Activated CD4-positive, alpha-beta T cell treated with anti-CD3 and anti-CD28 coated beads for 36 hours (primary cell): Measurements from ENCODE around the gene OR10G3. TPM values are rescaled to one million over a fixed set of nuclear protein-coding genes. Genes with fewer than 3 reads are reported as not detected.
"Not testable (repeated sequence)": the region's sequence is repeated elsewhere in the genome, so short reads cannot be mapped to it uniquely, and the experiment has no call there.

Experiments
- ATAC-seq: fragments of 200-7000 bp; cut with Tn5 transposase; one replicate; pipeline ENCODE4 v1.10.0; 2021; ENCODE audit warnings: mild to moderate bottlenecking, moderate library complexity
- CTCF ChIA-PET: fragments of 350-600 bp; sonication (Branson Sonifier 250); formaldehyde crosslinking; loops from one replicate; lab custom pipeline; 2021; ENCODE audit warnings: antibody characterized with exemption; lab: Charles Lee
- POLR2A ChIA-PET: fragments of 350-600 bp; sonication (Branson Sonifier 250); formaldehyde crosslinking; loops from one replicate; lab custom pipeline; 2021; ENCODE audit warnings: antibody characterized with exemption, inconsistent platforms; lab: Charles Lee
- DNase-seq: peaks from one replicate; pipeline ENCODE4 v3.0.0-alpha.2; 2020
- H3K27ac Mint-ChIP-seq: one replicate; pipeline ENCODE4 v1.8.0; 2021; ENCODE audit warnings: mixed read lengths
- H3K27me3 Mint-ChIP-seq: one replicate; pipeline ENCODE4 v1.8.0; 2021; ENCODE audit warnings: mixed read lengths
- H3K36me3 Mint-ChIP-seq: one replicate; pipeline ENCODE4 v1.8.0; 2021; ENCODE audit warnings: low read depth, mixed read lengths
- H3K4me1 Mint-ChIP-seq: one replicate; pipeline ENCODE4 v1.8.0; 2021; ENCODE audit warnings: mixed read lengths
- H3K4me3 Mint-ChIP-seq: one replicate; pipeline ENCODE4 v1.8.0; 2021; ENCODE audit warnings: mild to moderate bottlenecking, moderate library complexity, mixed read lengths
- H3K9me3 Mint-ChIP-seq: one replicate; pipeline ENCODE4 v1.8.0; 2021; ENCODE audit warnings: low read depth, mixed read lengths
- intact Hi-C, 2 experiments: fragments of 100-400 bp; cut with DNase I in 1 of 2; cut with micrococcal nuclease in 1 of 2; formaldehyde crosslinking; loops; one replicate each; pipeline versions ENCODE4 v1.14.2 to v1.15.1; 2022 to 2024; cut with DNase I, micrococcal nuclease
- total RNA-seq, 2 experiments: library from RNA; stranded (reverse); gene quantifications; one replicate each; pipeline ENCODE4 v1.2.3, GENCODE V29; 2021

Gene OR10G3
- total RNA-seq: not detected

GRCh38 chr14:21579976-21580375 lies at the start of gene OR10G3:
TSS of gene OR10G3 (minus strand) at chr14:21580076. CDS start at chr14:21570744, 9,332 bp downstream.
- Mint-ChIP-seq H3K27me3 (peaks cover 2% of the 10 kb centered on the region), H3K27ac (no peak within 1 kb of the TSS), H3K36me3 (no peaks in the 10 kb centered on the region), H3K9me3 (no peaks in the 10 kb centered on the region), H3K4me3 (no peak within 1 kb of the TSS), H3K4me1 (no peaks in the 10 kb centered on the region)
- ATAC-seq: no peak
- ChIA-PET CTCF (interaction anchor here (0.7 to 1.2 kb wide), 4 partner anchors 10 to 131 kb away, joined by 3 read pairs; no protein-coding TSS in a partner anchor), POLR2A (interaction anchor here (0.6 kb wide), 1 partner anchor 61 kb away, joined by 4 read pairs; no protein-coding TSS in a partner anchor)
- no peak for DNase-seq
- intact Hi-C loops: no loop called here

- ATAC-seq (no peak), DNase-seq (no peak)
- Mint-ChIP-seq H3K4me3 (no peak overlapping the region), H3K36me3 (no peaks in the 10 kb centered on the region), H3K4me1 (no peaks in the 10 kb centered on the region), H3K27ac (no peak overlapping the region), H3K27me3 (peaks cover 10% of the 10 kb centered on the region), H3K9me3 (no peaks in the 10 kb centered on the region)
- CTCF ChIA-PET: interaction anchor here (0.6 kb wide), 1 partner anchor 254 kb away, joined by 3 read pairs; no protein-coding TSS in a partner anchor
- intact Hi-C loops: no loop called here
- POLR2A ChIA-PET: no interaction called here
Observed at GRCh38 chr14:21626491-21627230, 46.8 kb upstream of the OR10G3 start.

- ChIA-PET CTCF (no interaction called here), POLR2A (no interaction called here)
- no peak overlapping the region for H3K27ac Mint-ChIP-seq
- H3K36me3 Mint-ChIP-seq: no peaks in the 10 kb centered on the region
- no peak for ATAC-seq
- H3K4me3 Mint-ChIP-seq: no peak overlapping the region
- no peak for DNase-seq
- H3K4me1 Mint-ChIP-seq: no peaks in the 10 kb centered on the region
- no peaks in the 10 kb centered on the region for H3K9me3 Mint-ChIP-seq
- intact Hi-C loops: no loop called here
- peaks cover 12% of the 10 kb centered on the region for H3K27me3 Mint-ChIP-seq
Observed at GRCh38 chr14:21617614-21618013, 37.7 kb upstream of the OR10G3 start.

- no peak overlapping the region for H3K4me3 Mint-ChIP-seq
- CTCF ChIA-PET: interaction anchor here (0.7 to 0.8 kb wide), 2 partner anchors 45 to 946 kb away, joined by 3 read pairs; no protein-coding TSS in a partner anchor
Observed at GRCh38 chr14:21614240-21614639, 34.4 kb upstream of the OR10G3 start.

GRCh38 chr14:21612324-21612723 lies 32.4 kb upstream of the OR10G3 start:
- Mint-ChIP-seq H3K27me3 (peaks cover 16% of the 10 kb centered on the region), H3K36me3 (no peaks in the 10 kb centered on the region)
- intact Hi-C loops: no loop called here

More at GRCh38 chr14:21614240-21614639, 34.4 kb upstream of the OR10G3 start:
- Mint-ChIP-seq H3K36me3 (no peaks in the 10 kb centered on the region), H3K27me3 (peaks cover 14% of the 10 kb centered on the region), H3K4me1 (no peaks in the 10 kb centered on the region), H3K27ac (no peak overlapping the region), H3K9me3 (no peaks in the 10 kb centered on the region)
- intact Hi-C loops: no loop called here
- POLR2A ChIA-PET: no interaction called here
- DNase-seq (no peak), ATAC-seq (no peak)

GRCh38 chr14:21602181-21602580 lies 22.3 kb upstream of the OR10G3 start:
- H3K4me3 Mint-ChIP-seq, ATAC-seq, H3K27ac Mint-ChIP-seq, DNase-seq, H3K27me3 Mint-ChIP-seq, H3K9me3 Mint-ChIP-seq, intact Hi-C loops, H3K4me1 Mint-ChIP-seq, CTCF ChIA-PET, H3K36me3 Mint-ChIP-seq, POLR2A ChIA-PET: not testable (repeated sequence)

More at GRCh38 chr14:21612324-21612723, 32.4 kb upstream of the OR10G3 start:
- Mint-ChIP-seq H3K4me3 (no peak overlapping the region), H3K4me1 (no peaks in the 10 kb centered on the region), H3K9me3 (no peaks in the 10 kb centered on the region), H3K27ac (no peak overlapping the region)
- ChIA-PET CTCF (no interaction called here), POLR2A (no interaction called here)
- DNase-seq (no peak), ATAC-seq (no peak)

GRCh38 chr14:21589317-21589716 lies 9.4 kb upstream of the OR10G3 start:
- peaks cover 18% of the 10 kb centered on the region for H3K9me3 Mint-ChIP-seq
- POLR2A ChIA-PET: no interaction called here
- no peak overlapping the region for H3K27ac Mint-ChIP-seq
- H3K4me3 Mint-ChIP-seq: no peak overlapping the region
- DNase-seq: no peak
- intact Hi-C loops: no loop called here
- H3K36me3 Mint-ChIP-seq: peaks cover 4% of the 10 kb centered on the region
- ATAC-seq: no peak
- no peaks in the 10 kb centered on the region for H3K4me1 Mint-ChIP-seq
- CTCF ChIA-PET: no interaction called here
- peaks cover 25% of the 10 kb centered on the region for H3K27me3 Mint-ChIP-seq

GRCh38 chr14:21575661-21576060 lies 4.2 kb downstream of the OR10G3 start:
- intact Hi-C loops: no loop called here
- Mint-ChIP-seq H3K27me3 (peaks cover 6% of the 10 kb centered on the region), H3K36me3 (no peaks in the 10 kb centered on the region), H3K9me3 (no peaks in the 10 kb centered on the region), H3K4me3 (no peak overlapping the region), H3K27ac (no peak overlapping the region), H3K4me1 (no peaks in the 10 kb centered on the region)
- CTCF ChIA-PET: interaction anchor here (0.6 to 1.1 kb wide), 2 partner anchors 19 to 441 kb away, joined by 3 to 5 read pairs; no protein-coding TSS in a partner anchor
- no peak for ATAC-seq
- no peak for DNase-seq
- POLR2A ChIA-PET: no interaction called here

GRCh38 chr14:21572604-21573003 lies 7.3 kb downstream of the OR10G3 start:
- intact Hi-C loops: no loop called here
- Mint-ChIP-seq H3K27me3 (peaks cover 6% of the 10 kb centered on the region), H3K36me3 (no peaks in the 10 kb centered on the region), H3K4me1 (no peaks in the 10 kb centered on the region), H3K27ac (no peak overlapping the region), H3K4me3 (no peak overlapping the region), H3K9me3 (no peaks in the 10 kb centered on the region)
- DNase-seq: no peak
- ChIA-PET POLR2A (no interaction called here), CTCF (interaction anchor here (1.0 to 1.3 kb wide), 2 partner anchors 16 to 74 kb away, joined by 3 to 4 read pairs; no protein-coding TSS in a partner anchor)
- ATAC-seq: no peak

GRCh38 chr14:21558703-21559170 lies 21.1 kb downstream of the OR10G3 start:
- ChIA-PET POLR2A (no interaction called here), CTCF (interaction anchor here (0.5 to 1.6 kb wide), 2 partner anchors 28 to 60 kb away, joined by 4 read pairs; no protein-coding TSS in a partner anchor)
- no peak overlapping the region for H3K27ac Mint-ChIP-seq
- H3K4me1 Mint-ChIP-seq: peaks cover 4% of the 10 kb centered on the region
- H3K4me3 Mint-ChIP-seq: no peak overlapping the region
- DNase-seq (no peak), ATAC-seq (no peak)
- no peaks in the 10 kb centered on the region for H3K9me3 Mint-ChIP-seq
- intact Hi-C loops: loop anchor here in 1 of 2 experiments (5.0 to 10.0 kb wide), 2 partner anchors 81 to 544 kb away; partner anchors contain the start of genes RAB2B and TOX4
- H3K36me3 Mint-ChIP-seq: no peaks in the 10 kb centered on the region
- no peaks in the 10 kb centered on the region for H3K27me3 Mint-ChIP-seq

- no peaks in the 10 kb centered on the region for H3K9me3 Mint-ChIP-seq
- POLR2A ChIA-PET: interaction anchor here (0.9 kb wide), 1 partner anchor 58 kb away, joined by 3 read pairs; no protein-coding TSS in a partner anchor
- intact Hi-C loops: loop anchor here (1.0 to 10.0 kb wide), 12 partner anchors 11 to 542 kb away; partner anchors contain the start of genes CHD8 (in 2 of the 2), TOX4 (in 2 of the 2), RAB2B (in 1 of the 2) and SALL2 (in 1 of the 2)
- H3K27me3 Mint-ChIP-seq: no peaks in the 10 kb centered on the region
- no peaks in the 10 kb centered on the region for H3K36me3 Mint-ChIP-seq
- DNase-seq: peak; percentile 87
- CTCF ChIA-PET: interaction anchor here (0.6 to 3.2 kb wide), 15 partner anchors 13 to 152 kb away, joined by 3 to 49 read pairs (median 3); partner anchors contain the start of gene METTL3
- no peak overlapping the region for H3K4me3 Mint-ChIP-seq
- ATAC-seq: peak; percentile 68
- no peak overlapping the region for H3K27ac Mint-ChIP-seq
- H3K4me1 Mint-ChIP-seq: peaks cover 4% of the 10 kb centered on the region
Observed at GRCh38 chr14:21557084-21557901, 22.6 kb downstream of the OR10G3 start.
